Mucosa of descending colon (tissue), 3 donors: ENCODE results near the gene DCAKD. TPM values are rescaled to one million over a fixed set of nuclear protein-coding genes. Genes with fewer than 3 reads are reported as not detected.

Experiments
- ATAC-seq: fragments of 200-7000 bp; cut with Tn5 transposase; one replicate; pipeline ENCODE4 v1.9.1; 2020; ENCODE audit warnings: mild to moderate bottlenecking, moderate library complexity
- DNase-seq, 3 donors: peaks; one replicate each; pipeline ENCODE4 v3.0.0-alpha.2; 2020
- H3K36me3 ChIP-seq: fragments of 200-600 bp; one replicate; pipeline ENCODE4 v1.8.0; 2021; ENCODE audit warnings: low read depth, mild to moderate bottlenecking
- H3K4me1 ChIP-seq: fragments of 200-600 bp; one replicate; pipeline ENCODE4 v1.8.0; 2021; ENCODE audit warnings: low read depth, mild to moderate bottlenecking
- H3K4me3 ChIP-seq: fragments of 200-600 bp; one replicate; pipeline ENCODE4 v1.8.0; 2021; ENCODE audit warnings: mild to moderate bottlenecking
- H3K9me3 ChIP-seq: fragments of 200-600 bp; one replicate; pipeline ENCODE4 v1.8.0; 2021; ENCODE audit warnings: mild to moderate bottlenecking
- CTCF ChIP-seq: fragments of 200-600 bp; IDR thresholded peaks from one replicate; pipeline ENCODE4 v1.8.0; 2022; ENCODE audit warnings: antibody characterized with exemption, mild to moderate bottlenecking
- intact Hi-C, 2 donors: fragments of 100-400 bp; cut with DNase I in 1 of 2; cut with micrococcal nuclease in 1 of 2; formaldehyde crosslinking; loops; one replicate each; pipeline versions ENCODE4 v1.11.0 to v1.11.1; 2022; cut with DNase I, micrococcal nuclease
- total RNA-seq, 3 donors: library from RNA; stranded (reverse); fragmentation: NEBNext Ultra II Directional in 2 of 3; extraction: Animal tissue kit (Norgen Biotek cat#: 25700) in 2 of 3; gene quantifications; one replicate each; pipeline versions ENCODE4 v1.2.1 to v1.2.4, GENCODE V29; 2021 to 2023
- donor health status: DM: no; HTN: no; CAD: no; lungs with moderate emphysema.
- donor health status: DM: no; HTN: no; CAD: no.
- donor health status: DM: no; HTN: yes; CAD: no.

Gene DCAKD
- total RNA-seq, 3 donors from 2014 or later = 21.6 to 29.0 (median 24.8) TPM

GRCh38 chr17:45011767-45012166 is 39.7 kb downstream of the DCAKD start:
- intact Hi-C loops = loop anchor here in 1 of 2 donors (10.0 kb wide), 1 partner anchor 87 kb away; no protein-coding TSS in a partner anchor
- H3K4me3 ChIP-seq = no peak overlapping the region
- no peaks in the 10 kb centered on the region for H3K9me3 ChIP-seq
- DNase-seq (no peak), ATAC-seq (no peak)
- H3K36me3 ChIP-seq = no peaks in the 10 kb centered on the region
- no peak for TF ChIP-seq CTCF
- H3K4me1 ChIP-seq = no peaks in the 10 kb centered on the region

- Histone ChIP-seq H3K9me3 (no peaks in the 10 kb centered on the region), H3K4me3 (no peak overlapping the region), H3K4me1 (no peaks in the 10 kb centered on the region), H3K36me3 (no peaks in the 10 kb centered on the region)
- TF ChIP-seq CTCF = no peak
- intact Hi-C loops = loop anchor here in 1 of 2 donors (10.0 kb wide), 1 partner anchor 85 kb away; no protein-coding TSS in a partner anchor
- no peak for ATAC-seq
- no peak for DNase-seq
Measured at GRCh38 chr17:45009676-45010467, 41.6 kb downstream of the DCAKD start.

DNA sequence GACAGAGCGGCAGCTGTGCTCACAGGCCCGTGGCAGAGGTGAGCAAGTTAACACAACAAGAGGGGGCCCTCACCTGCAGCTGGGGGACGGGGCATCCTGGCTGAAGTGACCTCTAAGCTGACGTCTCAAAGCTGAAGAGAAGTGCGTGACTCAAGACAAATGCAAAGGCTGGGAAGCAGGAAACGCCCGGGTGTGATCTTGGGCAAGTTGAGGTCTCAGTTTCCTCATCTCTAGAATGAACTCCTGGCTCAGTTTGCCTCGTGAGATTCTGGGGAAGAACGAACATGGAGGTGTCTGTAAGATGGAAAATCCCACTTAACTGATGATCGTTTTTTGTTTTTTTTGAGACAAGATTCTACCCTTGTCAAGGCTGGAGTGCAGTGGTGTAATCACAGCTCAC is 43.2 kb downstream of the DCAKD start:
- ATAC-seq (no peak), DNase-seq (no peak)
- Histone ChIP-seq H3K4me1 (no peaks in the 10 kb centered on the region), H3K36me3 (no peaks in the 10 kb centered on the region), H3K4me3 (no peak overlapping the region), H3K9me3 (no peaks in the 10 kb centered on the region)
- intact Hi-C loops = no loop called here
- TF ChIP-seq CTCF = no peak

- Histone ChIP-seq H3K36me3 (no peaks in the 10 kb centered on the region), H3K9me3 (no peaks in the 10 kb centered on the region), H3K4me1 (no peaks in the 10 kb centered on the region), H3K4me3 (no peak overlapping the region)
- no peak for TF ChIP-seq CTCF
- intact Hi-C loops = no loop called here
- DNase-seq (no peak), ATAC-seq (no peak)
Measured at GRCh38 chr17:45006927-45007461, 44.4 kb downstream of the DCAKD start.

GRCh38 chr17:45005700-45006099 is 45.7 kb downstream of the DCAKD start:
- Histone ChIP-seq H3K4me1 (no peaks in the 10 kb centered on the region), H3K4me3 (no peak overlapping the region), H3K9me3 (no peaks in the 10 kb centered on the region), H3K36me3 (no peaks in the 10 kb centered on the region)
- intact Hi-C loops = no loop called here
- TF ChIP-seq CTCF = no peak
- ATAC-seq = no peak
- DNase-seq = no peak
